Kidney tubule cell (primary cell): ENCODE data around the gene PXYLP1.

ENCODE experiments used
- DNase-seq: peaks from one replicate; pipeline ENCODE4 v3.0.0-alpha.2; 2018; ENCODE audit warnings: low spot score

Gene PXYLP1

DNA sequence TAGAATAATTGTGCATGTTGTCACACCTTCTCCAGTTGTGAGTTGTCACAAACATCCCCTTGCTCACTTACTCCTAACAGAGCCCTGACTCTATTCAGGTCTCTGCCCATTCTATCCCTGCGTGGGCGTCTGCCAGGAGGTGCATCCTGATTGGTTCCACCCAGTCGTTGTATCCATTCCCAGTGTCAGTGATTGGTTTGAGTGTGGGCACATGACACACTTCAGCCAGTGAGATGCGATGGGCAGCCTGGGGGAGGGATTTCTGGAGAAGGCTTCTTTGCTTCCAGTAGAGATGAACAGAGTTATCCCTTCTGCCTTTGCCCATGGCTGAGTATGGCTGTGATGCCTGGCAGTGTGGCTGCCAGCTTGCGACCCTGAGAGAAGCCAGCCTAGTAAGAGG lies 18.7 kb downstream of the PXYLP1 start:
- DNase-seq = no peak

- DNase-seq = peak; percentile 11
These were observed 19.2 kb downstream of the PXYLP1 start for GRCh38 chr3:141250828-141251227.

DNA sequence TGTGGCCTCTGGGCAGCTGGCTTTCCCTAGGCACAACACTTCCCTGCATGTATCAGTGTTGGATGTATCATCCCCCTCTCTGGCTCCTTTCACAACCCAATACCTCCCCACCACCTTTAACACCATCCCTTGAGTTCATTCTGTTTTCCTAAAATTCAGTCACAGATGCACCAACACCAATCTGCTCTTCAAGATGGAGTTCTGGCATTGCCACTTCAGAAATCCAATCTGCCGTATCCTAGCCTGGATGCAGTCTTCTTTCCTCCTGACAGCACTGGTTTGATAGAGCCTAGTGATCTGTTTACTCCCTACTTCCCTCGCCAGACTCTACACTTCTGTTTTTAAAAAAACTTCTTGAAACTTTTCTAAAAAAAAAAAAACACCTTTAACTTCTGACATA lies 21.7 kb downstream of the PXYLP1 start:
- DNase-seq = no peak

DNA sequence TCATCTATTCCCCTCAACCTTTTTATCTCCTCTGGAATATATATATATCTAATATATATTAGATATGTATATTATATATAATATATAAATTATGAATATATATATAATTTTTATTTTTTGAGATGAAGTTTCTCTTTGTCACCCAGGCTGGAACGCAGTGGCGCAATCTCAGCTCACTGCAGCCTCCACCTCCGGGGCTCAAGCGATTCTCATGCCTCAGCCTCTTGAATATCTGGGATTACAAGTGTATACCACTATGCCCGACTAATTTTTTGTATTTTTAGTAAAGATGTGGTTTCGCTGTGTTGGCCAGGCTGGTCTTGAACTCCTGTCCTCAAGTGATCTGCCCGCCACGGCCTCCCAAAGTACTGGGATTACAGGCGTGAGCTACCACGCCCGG lies 22.2 kb downstream of the PXYLP1 start:
- DNase-seq = no peak

- DNase-seq = no peak
These were observed 23.7 kb downstream of the PXYLP1 start for GRCh38 chr3:141255137-141255845.

DNA sequence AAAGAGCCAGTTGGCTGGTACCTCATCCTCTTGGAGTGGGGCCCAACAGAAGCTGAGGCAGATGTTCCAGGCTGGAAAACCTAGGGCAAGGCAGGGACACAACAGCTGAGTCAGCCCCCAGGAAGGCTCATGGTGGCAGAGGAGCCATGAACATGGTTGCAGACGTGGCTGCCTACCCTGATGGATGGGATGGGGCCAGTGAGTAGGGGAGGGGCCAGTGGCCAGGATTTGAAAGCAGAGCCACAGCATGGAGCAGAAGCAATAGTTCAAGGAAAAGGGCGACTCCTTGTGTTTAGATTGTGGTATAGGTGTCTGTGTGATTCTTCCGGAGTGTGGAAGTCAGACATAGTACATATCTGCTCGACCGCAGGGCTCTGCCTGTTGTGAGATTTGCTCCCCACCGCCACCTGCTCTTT lies 24.2 kb downstream of the PXYLP1 start:
- DNase-seq = no peak

GRCh38 chr3:141256820-141257219 lies 25.2 kb downstream of the PXYLP1 start:
- no peak for DNase-seq

- no peak for DNase-seq
These were observed 26.3 kb downstream of the PXYLP1 start for GRCh38 chr3:141257961-141258360.

- DNase-seq = no peak
These were observed 27.3 kb downstream of the PXYLP1 start for GRCh38 chr3:141258973-141259372.

DNA sequence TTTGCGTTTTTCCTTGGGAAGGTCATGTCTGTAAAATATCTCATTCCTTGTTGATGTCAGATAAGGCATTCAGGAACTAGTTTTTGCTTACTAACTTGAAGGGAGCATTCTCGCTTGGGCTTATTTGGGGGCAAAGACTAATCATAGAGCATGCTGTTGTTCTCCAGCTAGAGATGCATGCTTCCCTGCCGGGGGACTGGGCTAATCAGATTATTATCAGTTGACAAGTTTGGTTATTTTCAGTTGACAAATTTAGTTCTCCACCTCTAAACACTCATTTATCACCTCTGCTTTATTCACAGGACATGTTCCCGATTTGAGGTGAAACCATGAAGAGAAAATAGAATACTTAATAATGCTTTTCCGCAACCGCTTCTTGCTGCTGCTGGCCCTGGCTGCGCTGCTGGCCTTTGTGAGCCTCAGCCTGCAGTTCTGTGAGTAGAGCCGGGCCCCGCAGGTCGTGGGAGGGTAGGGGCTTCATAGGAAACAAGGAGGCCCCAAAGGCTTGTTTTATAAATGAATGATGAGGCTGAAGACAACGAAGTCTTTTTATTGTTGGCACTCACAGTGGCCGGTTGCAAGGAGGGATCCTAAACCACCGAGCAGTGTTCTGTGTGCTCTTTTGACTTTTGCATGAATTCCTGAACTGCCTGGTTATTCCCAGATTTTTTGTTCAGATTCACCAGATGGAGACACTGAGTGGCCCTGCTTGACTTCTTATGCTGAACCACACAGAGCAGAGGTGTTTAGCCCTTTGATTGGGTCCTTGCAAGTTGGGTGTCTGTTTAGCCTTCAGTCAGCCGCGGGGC lies 28.4 kb downstream of the PXYLP1 start:
- DNase-seq = no peak

- DNase-seq = no peak
These were observed 29.0 kb downstream of the PXYLP1 start for GRCh38 chr3:141260630-141260927.

DNA sequence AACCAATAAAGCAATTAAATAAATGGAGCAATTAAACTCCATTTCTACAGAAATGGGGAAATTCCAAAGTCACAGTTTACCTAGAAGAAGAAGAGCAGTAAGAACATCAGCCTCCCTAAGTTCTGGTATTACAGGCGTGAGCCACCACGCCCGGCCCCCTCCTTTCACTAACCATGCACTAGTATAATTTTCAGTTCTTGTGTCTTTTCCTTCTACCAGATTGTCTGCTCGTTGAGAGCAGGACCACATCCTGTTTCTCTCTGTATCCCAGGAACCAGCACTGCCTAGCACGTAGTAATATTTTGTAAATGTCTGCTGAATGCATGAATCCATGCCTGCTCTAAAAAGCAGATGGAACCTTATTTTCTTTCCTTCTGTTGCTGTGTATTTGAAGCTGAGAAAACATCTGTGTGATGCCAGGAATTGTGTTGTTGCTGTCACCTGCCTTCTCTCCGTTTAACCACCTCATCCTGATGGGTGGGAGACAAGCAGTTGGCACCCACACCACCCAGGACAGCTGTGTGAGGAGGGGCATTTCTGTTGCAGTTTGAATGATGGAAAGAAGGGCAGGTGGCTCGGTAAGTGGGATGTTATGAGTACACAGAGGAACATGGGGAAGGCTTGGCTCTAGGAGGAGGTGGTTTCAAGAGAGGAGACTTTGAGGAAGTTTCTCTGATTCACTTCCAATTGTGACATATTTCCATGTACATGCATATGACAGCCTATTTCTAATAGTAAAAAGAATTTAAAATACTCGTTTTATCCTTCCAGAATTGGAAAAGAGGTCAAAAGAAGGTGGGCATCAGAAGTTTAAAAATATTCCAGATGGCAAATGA lies 30.1 kb downstream of the PXYLP1 start:
- no peak for DNase-seq

DNA sequence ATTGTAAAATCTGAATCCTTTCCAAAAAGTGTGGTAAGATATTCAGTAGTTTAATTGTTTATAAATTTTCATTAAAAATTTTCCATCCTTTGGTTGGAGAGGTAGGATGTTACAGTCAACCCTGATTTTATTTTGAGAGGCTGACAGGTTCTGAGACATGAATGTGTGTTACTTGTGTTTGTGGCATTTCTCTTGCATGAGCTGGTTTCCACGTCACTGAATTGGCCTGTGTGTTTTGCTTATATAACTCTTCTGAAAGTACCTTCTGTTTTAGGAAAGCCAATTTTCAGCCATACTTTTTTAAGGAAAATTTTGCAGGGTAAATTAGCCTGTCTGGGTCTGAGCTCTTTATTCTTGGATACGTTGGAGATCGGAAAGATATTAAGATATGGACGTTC lies 30.7 kb downstream of the PXYLP1 start:
- DNase-seq = peak; percentile 56

GRCh38 chr3:141266186-141266585 lies 34.6 kb downstream of the PXYLP1 start:
- DNase-seq = no peak

GRCh38 chr3:141266797-141267555 lies 35.4 kb downstream of the PXYLP1 start:
- no peak for DNase-seq

DNA sequence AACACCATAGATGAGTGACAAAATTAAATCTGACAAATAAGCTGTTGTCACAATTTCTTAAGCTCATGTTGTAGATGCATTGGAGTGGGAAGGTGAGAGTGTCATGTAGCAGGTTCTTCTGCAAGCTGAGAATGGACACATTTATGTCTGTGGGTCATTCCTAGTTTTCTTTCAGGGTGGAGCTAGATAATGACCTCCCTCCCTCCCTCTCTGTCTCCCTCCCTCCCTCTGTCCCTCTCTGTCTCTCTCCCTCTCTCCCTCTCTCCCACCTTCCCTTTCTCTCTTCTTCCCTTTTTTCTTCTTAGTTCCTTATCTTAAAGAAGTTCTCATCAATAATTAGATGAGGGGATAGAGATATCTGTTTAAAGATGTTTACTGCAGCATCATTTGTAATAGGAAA lies 36.0 kb downstream of the PXYLP1 start:
- DNase-seq = no peak

DNA sequence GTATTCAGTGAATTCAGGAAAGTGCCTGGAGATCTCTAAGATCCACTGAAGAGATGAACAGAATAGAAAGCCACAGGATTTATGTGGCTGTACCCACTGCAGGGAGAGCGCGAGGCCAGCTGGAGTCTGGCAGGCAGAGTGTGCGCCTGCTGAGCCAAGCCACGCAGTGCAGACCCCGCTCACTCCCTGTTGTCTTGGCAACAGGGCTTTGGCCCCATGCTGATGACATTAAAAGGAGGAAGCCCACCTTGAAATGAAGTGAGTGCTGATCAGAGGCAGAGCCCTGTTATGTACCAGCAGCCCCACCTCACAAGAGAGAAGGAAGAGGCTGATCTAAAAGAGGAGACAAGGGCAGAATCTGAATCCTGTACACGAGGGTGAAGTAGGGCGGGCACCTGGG lies 36.7 kb downstream of the PXYLP1 start:
- DNase-seq = no peak

DNA sequence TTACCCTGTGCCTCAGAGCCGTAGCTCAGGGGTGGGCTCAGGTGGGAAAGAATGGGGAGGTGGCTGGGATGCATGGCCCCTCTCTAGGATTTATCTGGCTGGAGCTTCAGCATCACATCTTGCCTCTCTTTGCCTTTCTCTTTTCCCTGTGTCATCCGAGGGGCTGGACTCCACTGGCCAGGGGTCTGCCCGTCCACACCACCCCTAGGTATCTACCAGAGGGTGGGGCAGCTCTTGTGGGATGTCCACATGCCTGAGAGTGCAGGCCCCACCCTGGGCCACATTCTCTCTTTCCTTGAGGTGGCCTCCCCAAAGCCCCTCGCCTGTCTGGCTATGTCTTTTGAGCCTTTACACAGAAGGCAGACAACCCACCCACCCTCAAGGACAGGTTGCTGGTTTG lies 37.2 kb downstream of the PXYLP1 start:
- DNase-seq = no peak

GRCh38 chr3:141269961-141270360 lies 38.3 kb downstream of the PXYLP1 start:
- peak; percentile 35 for DNase-seq

DNA sequence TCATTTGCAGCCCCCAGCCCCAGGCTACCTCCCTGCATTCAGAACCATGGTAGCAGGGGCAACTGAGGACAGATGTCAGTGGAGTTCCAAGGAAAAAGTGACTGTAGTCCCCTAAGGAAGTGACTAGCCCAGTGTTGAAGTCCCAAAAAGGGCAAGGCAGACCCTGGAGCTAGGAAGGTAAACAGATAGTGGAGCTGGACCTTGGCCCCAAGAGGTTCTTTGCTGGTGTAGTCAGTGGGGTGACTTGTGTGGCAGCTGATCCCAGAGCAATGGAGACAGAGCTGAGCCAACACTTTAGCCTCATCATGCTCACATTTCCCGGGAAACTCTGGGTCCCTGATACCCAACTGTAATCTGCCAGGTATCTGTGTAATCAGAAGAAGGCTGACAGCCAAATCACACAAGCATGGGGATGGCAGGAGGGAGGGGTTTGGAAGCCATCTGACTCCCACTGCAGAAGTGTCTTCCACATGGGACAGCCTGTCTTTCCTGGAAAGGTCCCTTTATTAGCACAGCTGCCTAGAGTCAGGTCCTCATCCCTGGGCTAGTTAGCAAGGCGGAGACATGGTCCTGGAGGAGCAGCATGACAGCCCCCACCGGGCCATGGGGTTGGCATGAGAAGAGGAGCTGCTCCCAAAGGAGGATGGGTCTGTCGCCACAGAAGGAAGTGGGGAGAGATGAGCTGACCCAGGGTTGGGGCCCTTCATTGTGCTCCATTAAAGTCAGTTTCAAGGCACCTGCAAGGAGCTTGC lies 39.8 kb downstream of the PXYLP1 start:
- DNase-seq = no peak

GRCh38 chr3:141272906-141273662 lies 41.5 kb downstream of the PXYLP1 start:
- DNase-seq = no peak
